ENCODE measurements around the gene KYNU. TPM values are rescaled to one million over a fixed set of nuclear protein-coding genes. Genes with fewer than 3 reads are reported as not detected.
A peak's percentile ranks its signal among the peaks of the same experiment; 100 is the strongest.
"Not testable (repeated sequence)": the region's sequence is repeated elsewhere in the genome, so short reads cannot be mapped to it uniquely, and the experiment has no call there.

KYNU gene
- total RNA-seq, 2 experiments from 2014 or later = 0.14 to 1.0 TPM

DNA sequence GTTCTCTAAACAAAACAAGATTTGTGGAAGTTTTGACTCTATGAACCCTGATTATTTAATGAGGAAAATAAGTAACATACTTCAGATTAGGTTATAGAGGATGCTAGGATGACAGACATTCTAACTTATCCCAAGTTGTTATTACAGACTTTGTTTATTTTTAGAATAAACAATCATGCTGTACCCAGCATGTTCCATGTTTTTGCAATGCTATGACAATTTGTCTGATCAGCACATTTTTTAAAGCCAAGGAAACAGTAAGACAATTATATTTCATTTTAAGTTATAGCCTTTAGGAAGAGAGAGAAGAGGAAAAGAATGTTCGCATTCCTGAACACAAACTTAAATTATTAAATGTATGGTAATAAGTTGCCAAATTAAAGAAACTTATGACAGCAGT lies 119.8 kb downstream of the KYNU start:
- Mint-ChIP-seq H3K4me3 (no peak overlapping the region), H3K4me1 (no peaks in the 10 kb centered on the region), H3K36me3 (no peaks in the 10 kb centered on the region), H3K27me3 (peaks cover 34% of the 10 kb centered on the region), H3K9me3 (no peaks in the 10 kb centered on the region), H3K27ac (no peak overlapping the region)
- DNase-seq (no peak), ATAC-seq (ENCODE audit: low read depth) (no peak)
- POLR2A ChIA-PET = no interaction called here

DNA sequence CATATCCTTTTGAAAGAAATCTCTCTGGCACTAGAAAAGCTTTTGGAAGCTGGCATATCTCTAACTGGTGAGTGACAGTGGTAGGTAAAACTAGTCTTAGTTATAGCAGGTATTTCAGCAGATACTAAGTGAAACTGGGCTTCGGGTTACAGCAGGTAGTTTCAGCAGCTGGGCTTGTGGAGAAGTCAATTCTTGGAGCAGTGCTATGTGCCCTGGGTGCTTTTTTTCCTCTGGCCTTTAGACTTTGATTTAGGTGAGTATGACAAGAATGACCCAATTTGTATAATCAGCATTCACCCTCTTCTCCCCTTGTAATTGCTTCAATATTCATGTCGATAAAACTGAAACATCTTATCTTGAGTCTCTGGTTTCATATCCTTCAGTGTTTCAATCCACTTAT lies 123.1 kb downstream of the KYNU start:
- Mint-ChIP-seq H3K36me3 (no peaks in the 10 kb centered on the region), H3K27ac (no peak overlapping the region), H3K27me3 (peaks cover 24% of the 10 kb centered on the region), H3K9me3 (no peaks in the 10 kb centered on the region), H3K4me1 (no peaks in the 10 kb centered on the region), H3K4me3 (no peak overlapping the region)
- POLR2A ChIA-PET = no interaction called here
- DNase-seq = no peak
- no peak for ATAC-seq (ENCODE audit: low read depth)

GRCh38 chr2:143001501-143001900 lies 124.0 kb downstream of the KYNU start:
- Mint-ChIP-seq H3K4me3 (no peak overlapping the region), H3K27ac (no peak overlapping the region), H3K4me1 (no peaks in the 10 kb centered on the region), H3K36me3 (no peaks in the 10 kb centered on the region), H3K9me3 (peaks cover 3% of the 10 kb centered on the region), H3K27me3 (peaks cover 22% of the 10 kb centered on the region)
- DNase-seq (no peak), ATAC-seq (ENCODE audit: low read depth) (no peak)
- POLR2A ChIA-PET = no interaction called here

DNA sequence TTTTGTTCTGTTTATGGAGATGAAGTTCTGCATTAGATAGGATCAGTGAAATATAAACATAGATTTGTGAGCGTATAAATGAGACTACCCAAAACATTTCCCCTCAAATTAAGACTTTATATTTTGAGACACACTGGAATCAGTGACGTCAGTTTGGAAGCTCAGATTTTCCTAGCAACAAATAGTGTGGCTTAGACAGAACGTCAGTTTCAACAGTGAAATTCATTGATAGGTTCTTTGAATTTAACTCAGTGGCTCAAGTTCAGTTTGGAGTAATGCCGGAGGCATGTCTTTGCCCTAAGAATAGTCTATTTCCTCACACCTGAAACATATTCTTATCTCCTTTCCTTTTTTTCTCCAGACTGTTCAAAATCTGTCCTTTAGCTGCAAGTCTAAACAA lies 138.2 kb downstream of the KYNU start:
- peaks cover 2% of the 10 kb centered on the region for H3K9me3 Mint-ChIP-seq
- POLR2A ChIA-PET = no interaction called here
- ATAC-seq (ENCODE audit: low read depth) (no peak), DNase-seq (no peak)
- H3K4me3 Mint-ChIP-seq = no peak overlapping the region
- H3K27me3 Mint-ChIP-seq = peaks cover 25% of the 10 kb centered on the region
- no peaks in the 10 kb centered on the region for H3K36me3 Mint-ChIP-seq
- no peaks in the 10 kb centered on the region for H3K4me1 Mint-ChIP-seq
- H3K27ac Mint-ChIP-seq = no peak overlapping the region

DNA sequence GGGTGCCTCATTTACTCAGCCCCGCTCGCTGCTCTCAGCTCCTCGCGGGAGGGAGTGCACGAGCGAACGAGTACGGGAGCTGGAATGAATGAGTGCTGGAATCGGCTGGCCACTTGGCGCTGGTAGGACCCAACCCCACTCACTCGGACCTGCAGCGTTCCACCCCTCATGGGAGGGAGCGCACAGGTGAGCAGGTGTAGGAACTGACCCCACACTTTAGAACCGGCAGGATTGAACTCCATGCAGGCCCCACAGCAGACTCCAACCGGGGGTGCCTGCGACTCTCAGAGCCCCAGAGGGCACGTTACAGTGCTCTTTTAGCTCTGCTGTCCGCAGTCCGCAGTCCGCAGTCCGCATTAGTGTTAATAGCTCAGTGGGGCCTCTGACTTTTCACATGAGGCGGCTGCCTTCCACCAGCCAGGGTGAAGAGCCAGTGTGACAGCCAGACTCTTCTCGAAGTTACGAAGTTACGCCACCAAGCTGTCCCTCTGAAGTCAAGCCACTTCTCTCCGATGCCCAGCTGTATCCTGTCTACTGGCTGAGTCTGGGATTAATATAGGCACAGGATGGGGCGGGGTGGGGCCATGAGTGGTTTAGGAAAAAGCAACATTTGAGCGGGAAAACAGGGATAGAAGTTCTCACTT lies 149.1 kb downstream of the KYNU start:
- ATAC-seq (ENCODE audit: low read depth) = no peak
- no peak for DNase-seq
- H3K27ac Mint-ChIP-seq = no peak overlapping the region
- peaks cover 2% of the 10 kb centered on the region for H3K36me3 Mint-ChIP-seq
- H3K27me3 Mint-ChIP-seq = peaks cover 33% of the 10 kb centered on the region
- POLR2A ChIA-PET = no interaction called here
- H3K9me3 Mint-ChIP-seq = no peaks in the 10 kb centered on the region
- no peak overlapping the region for H3K4me3 Mint-ChIP-seq
- peaks cover 9% of the 10 kb centered on the region for H3K4me1 Mint-ChIP-seq

- Mint-ChIP-seq H3K4me3 (no peak overlapping the region), H3K36me3 (peaks cover 2% of the 10 kb centered on the region), H3K27me3 (peaks cover 26% of the 10 kb centered on the region), H3K9me3 (no peaks in the 10 kb centered on the region), H3K27ac (no peak overlapping the region), H3K4me1 (peaks cover 9% of the 10 kb centered on the region)
- POLR2A ChIA-PET = interaction anchor here (0.7 kb wide), 1 partner anchor 9 kb away, joined by 3 read pairs; no protein-coding TSS in a partner anchor
- no peak for DNase-seq
- no peak for ATAC-seq (ENCODE audit: low read depth)
Observed at GRCh38 chr2:143029141-143029540, 151.7 kb downstream of the KYNU start.

DNA sequence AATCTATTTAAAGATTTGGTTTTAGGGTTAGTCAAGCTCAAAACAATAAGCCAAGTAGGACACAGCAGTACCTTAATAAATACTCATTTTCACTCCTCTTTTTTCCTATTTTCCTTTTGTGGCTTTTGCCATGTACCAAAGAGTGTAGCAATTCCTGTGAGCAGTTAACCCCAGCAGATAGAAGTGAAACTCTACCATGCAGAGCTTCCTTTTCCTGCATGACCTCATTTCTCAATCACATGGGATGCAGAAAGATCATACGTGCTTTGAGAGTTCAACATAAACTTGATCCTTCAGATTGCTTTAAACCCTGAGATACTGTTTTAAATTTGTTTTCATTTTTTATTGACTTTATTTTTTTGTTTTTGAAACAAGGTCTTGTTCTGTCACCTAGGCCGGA lies 152.7 kb downstream of the KYNU start:
- ATAC-seq (ENCODE audit: low read depth) = no peak
- POLR2A ChIA-PET = no interaction called here

GRCh38 chr2:143034292-143035074 lies 157.0 kb downstream of the KYNU start:
- Mint-ChIP-seq H3K27ac (no peak overlapping the region), H3K4me3 (no peak overlapping the region), H3K4me1 (peaks cover 9% of the 10 kb centered on the region), H3K9me3 (no peaks in the 10 kb centered on the region), H3K27me3 (peaks cover 4% of the 10 kb centered on the region), H3K36me3 (peaks cover 2% of the 10 kb centered on the region)
- DNase-seq (no peak), ATAC-seq (ENCODE audit: low read depth) (peak; percentile 83)
- POLR2A ChIA-PET = interaction anchor here (0.5 kb wide), 1 partner anchor 228 kb away, joined by 3 read pairs; no protein-coding TSS in a partner anchor

More for the DNA sequence above, 152.7 kb downstream of the KYNU start:
- peaks cover 18% of the 10 kb centered on the region for H3K27me3 Mint-ChIP-seq
- no peak overlapping the region for H3K4me3 Mint-ChIP-seq
- H3K36me3 Mint-ChIP-seq = peaks cover 2% of the 10 kb centered on the region
- peaks cover 9% of the 10 kb centered on the region for H3K4me1 Mint-ChIP-seq
- no peak for DNase-seq
- H3K9me3 Mint-ChIP-seq = no peaks in the 10 kb centered on the region
- H3K27ac Mint-ChIP-seq = no peak overlapping the region

DNA sequence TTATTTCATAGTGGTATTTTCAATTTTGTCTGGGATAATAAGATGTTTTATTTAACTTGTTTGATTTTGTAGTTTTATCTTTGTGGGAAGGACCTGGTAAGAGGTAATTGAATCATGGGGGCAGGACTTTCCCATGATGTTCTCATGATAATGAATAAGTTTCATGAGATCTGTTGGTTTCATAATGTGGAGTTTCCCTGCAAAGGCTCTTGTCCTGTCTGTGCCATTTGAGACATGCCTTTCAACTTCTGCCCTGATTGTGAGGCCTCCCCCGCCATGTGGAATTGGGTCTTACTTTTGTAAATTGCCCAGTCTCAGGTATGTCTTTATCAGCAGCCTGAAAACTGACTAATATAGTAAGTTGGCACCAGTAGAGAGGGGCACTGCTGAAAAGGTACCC lies 174.0 kb downstream of the KYNU start:
- H3K27me3 Mint-ChIP-seq = peaks cover 5% of the 10 kb centered on the region
- H3K36me3 Mint-ChIP-seq = no peaks in the 10 kb centered on the region
- peaks cover 3% of the 10 kb centered on the region for H3K9me3 Mint-ChIP-seq
- ATAC-seq (ENCODE audit: low read depth) (no peak), DNase-seq (no peak)
- H3K4me1 Mint-ChIP-seq = no peaks in the 10 kb centered on the region
- no peak overlapping the region for H3K4me3 Mint-ChIP-seq
- H3K27ac Mint-ChIP-seq = no peak overlapping the region
- POLR2A ChIA-PET = no interaction called here

GRCh38 chr2:143053437-143053836 lies 176.0 kb downstream of the KYNU start:
- H3K4me1 Mint-ChIP-seq; ATAC-seq (ENCODE audit: low read depth); H3K27ac Mint-ChIP-seq; POLR2A ChIA-PET; H3K9me3 Mint-ChIP-seq; DNase-seq; H3K4me3 Mint-ChIP-seq; H3K36me3 Mint-ChIP-seq; H3K27me3 Mint-ChIP-seq: not testable (repeated sequence)

DNA sequence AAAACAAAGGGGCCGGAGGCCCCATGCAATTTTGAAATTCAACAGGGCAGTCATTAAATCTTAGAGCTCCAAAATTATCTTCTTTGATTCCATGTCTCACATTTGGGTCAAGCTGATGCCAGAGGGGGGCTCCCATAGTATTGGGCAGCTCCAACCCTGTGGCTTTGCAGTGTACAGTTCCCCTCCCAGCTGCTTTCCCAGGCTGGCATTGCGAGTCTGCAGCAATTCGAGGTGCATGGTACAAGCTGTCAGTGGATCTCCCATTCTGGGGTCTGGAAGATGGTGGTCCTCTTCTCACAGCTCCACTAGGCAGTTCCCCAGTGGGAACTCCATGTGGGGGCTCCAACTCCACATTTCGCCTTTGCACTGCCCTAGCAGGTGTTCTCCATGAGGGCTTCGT lies 179.1 kb downstream of the KYNU start:
- H3K4me3 Mint-ChIP-seq = no peak overlapping the region
- peaks cover 7% of the 10 kb centered on the region for H3K27me3 Mint-ChIP-seq
- POLR2A ChIA-PET = no interaction called here
- H3K27ac Mint-ChIP-seq = no peak overlapping the region
- ATAC-seq (ENCODE audit: low read depth) = no peak
- H3K36me3 Mint-ChIP-seq = no peaks in the 10 kb centered on the region
- H3K4me1 Mint-ChIP-seq = no peaks in the 10 kb centered on the region
- peaks cover 6% of the 10 kb centered on the region for H3K9me3 Mint-ChIP-seq
- no peak for DNase-seq

- DNase-seq (no peak), ATAC-seq (ENCODE audit: low read depth) (no peak)
- no peak overlapping the region for H3K27ac Mint-ChIP-seq
- peaks cover 7% of the 10 kb centered on the region for H3K27me3 Mint-ChIP-seq
- no peaks in the 10 kb centered on the region for H3K4me1 Mint-ChIP-seq
- POLR2A ChIA-PET = no interaction called here
- peaks cover 6% of the 10 kb centered on the region for H3K9me3 Mint-ChIP-seq
- no peaks in the 10 kb centered on the region for H3K36me3 Mint-ChIP-seq
- H3K4me3 Mint-ChIP-seq = no peak overlapping the region
Observed at GRCh38 chr2:143058851-143059250, 181.4 kb downstream of the KYNU start.

DNA sequence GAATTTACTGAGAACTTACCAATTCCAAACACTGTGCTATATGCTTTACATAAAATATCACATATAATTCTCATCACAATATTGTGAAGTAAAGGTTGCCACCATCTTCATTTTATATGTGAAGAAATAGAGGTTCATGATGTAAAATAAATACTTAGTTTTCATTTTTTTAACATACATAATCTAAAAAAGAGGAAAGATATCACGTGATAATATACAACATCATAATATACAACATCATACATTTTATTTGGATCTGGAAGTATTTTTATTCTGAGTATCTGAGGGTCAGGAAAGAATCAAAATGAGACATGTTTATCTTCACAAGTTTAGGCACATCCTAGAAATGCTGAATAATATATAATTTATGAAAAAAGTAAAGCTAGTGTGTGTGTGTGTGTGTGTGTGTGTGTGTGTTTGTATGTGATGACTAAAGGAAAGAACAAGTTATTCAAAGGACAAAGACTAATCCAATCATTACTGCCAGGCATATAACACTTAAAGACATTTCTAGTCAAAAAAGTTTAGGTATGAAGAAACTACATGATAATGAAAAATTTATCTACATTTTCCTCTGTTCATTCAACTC lies 186.2 kb downstream of the KYNU start:
- H3K27me3 Mint-ChIP-seq = peaks cover 16% of the 10 kb centered on the region
- no peak overlapping the region for H3K27ac Mint-ChIP-seq
- H3K36me3 Mint-ChIP-seq = peaks cover 3% of the 10 kb centered on the region
- no peaks in the 10 kb centered on the region for H3K4me1 Mint-ChIP-seq
- no peak for ATAC-seq (ENCODE audit: low read depth)
- no peak overlapping the region for H3K4me3 Mint-ChIP-seq
- POLR2A ChIA-PET = no interaction called here
- H3K9me3 Mint-ChIP-seq = peaks cover 10% of the 10 kb centered on the region
- no peak for DNase-seq

GRCh38 chr2:143068094-143068493 lies 190.6 kb downstream of the KYNU start:
- no peak for ATAC-seq (ENCODE audit: low read depth)
- no peak overlapping the region for H3K4me3 Mint-ChIP-seq
- POLR2A ChIA-PET = no interaction called here
- peaks cover 12% of the 10 kb centered on the region for H3K27me3 Mint-ChIP-seq
- peaks cover 10% of the 10 kb centered on the region for H3K9me3 Mint-ChIP-seq
- H3K36me3 Mint-ChIP-seq = peaks cover 3% of the 10 kb centered on the region
- no peak for DNase-seq
- no peak overlapping the region for H3K27ac Mint-ChIP-seq
- H3K4me1 Mint-ChIP-seq = no peaks in the 10 kb centered on the region
